ENCODE data around the gene SPDYE18.
"Not testable (repeated sequence)": the region's sequence is repeated elsewhere in the genome, so short reads cannot be mapped to it uniquely, and the experiment has no call there.

DNA sequence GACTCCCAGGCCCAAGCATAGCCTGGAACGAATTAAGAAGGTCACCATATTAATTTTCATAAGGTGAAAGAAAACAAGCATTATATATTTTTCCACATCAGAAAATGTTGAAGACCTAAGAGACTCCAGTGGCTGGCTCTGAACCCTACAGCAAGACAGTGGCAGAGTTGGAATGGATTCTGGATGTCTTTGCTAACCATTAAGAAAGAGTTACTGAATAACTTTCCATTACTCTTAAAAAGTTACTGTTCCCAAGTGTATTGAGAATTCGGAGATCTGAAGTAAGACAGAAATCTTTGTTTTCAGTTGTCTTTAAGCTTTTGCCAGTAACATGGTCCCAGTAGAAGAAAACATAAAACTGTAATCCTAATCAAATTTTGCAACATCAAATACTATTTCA, 29.9 kb upstream of the SPDYE18 start:
- TF ChIP-seq, protein P1, sequence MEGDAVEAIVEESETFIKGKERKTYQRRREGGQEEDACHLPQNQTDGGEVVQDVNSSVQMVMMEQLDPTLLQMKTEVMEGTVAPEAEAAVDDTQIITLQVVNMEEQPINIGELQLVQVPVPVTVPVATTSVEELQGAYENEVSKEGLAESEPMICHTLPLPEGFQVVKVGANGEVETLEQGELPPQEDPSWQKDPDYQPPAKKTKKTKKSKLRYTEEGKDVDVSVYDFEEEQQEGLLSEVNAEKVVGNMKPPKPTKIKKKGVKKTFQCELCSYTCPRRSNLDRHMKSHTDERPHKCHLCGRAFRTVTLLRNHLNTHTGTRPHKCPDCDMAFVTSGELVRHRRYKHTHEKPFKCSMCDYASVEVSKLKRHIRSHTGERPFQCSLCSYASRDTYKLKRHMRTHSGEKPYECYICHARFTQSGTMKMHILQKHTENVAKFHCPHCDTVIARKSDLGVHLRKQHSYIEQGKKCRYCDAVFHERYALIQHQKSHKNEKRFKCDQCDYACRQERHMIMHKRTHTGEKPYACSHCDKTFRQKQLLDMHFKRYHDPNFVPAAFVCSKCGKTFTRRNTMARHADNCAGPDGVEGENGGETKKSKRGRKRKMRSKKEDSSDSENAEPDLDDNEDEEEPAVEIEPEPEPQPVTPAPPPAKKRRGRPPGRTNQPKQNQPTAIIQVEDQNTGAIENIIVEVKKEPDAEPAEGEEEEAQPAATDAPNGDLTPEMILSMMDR (conservative IDR thresholded peaks at IDR 0.05; ENCODE audit: low read depth in 2 of 2), result not testable (repeated sequence)
- not testable (repeated sequence) for TF ChIP-seq POLR2AphosphoS5 (IDR thresholded peaks at IDR 0.05; ENCODE audit: low read depth); EZH2 (IDR thresholded peaks at IDR 0.05; ENCODE audit: low read depth, unreplicated experiment); CREB1 (CRISPR knock-in tag; IDR thresholded peaks at IDR 0.05; ENCODE audit: low read depth); NANOG (IDR thresholded peaks at IDR 0.05; ENCODE audit: borderline replicate concordance); EZH2phosphoT487 (IDR thresholded peaks at IDR 0.05; ENCODE audit: unreplicated experiment); ZNF114 (CRISPR knock-in tag; IDR thresholded peaks at IDR 0.05); JUNB (IDR thresholded peaks at IDR 0.05; ENCODE audit: unreplicated experiment); STAT1 (IDR thresholded peaks at IDR 0.05; ENCODE audit: unreplicated experiment)
- TF ChIP-seq, protein P2, sequence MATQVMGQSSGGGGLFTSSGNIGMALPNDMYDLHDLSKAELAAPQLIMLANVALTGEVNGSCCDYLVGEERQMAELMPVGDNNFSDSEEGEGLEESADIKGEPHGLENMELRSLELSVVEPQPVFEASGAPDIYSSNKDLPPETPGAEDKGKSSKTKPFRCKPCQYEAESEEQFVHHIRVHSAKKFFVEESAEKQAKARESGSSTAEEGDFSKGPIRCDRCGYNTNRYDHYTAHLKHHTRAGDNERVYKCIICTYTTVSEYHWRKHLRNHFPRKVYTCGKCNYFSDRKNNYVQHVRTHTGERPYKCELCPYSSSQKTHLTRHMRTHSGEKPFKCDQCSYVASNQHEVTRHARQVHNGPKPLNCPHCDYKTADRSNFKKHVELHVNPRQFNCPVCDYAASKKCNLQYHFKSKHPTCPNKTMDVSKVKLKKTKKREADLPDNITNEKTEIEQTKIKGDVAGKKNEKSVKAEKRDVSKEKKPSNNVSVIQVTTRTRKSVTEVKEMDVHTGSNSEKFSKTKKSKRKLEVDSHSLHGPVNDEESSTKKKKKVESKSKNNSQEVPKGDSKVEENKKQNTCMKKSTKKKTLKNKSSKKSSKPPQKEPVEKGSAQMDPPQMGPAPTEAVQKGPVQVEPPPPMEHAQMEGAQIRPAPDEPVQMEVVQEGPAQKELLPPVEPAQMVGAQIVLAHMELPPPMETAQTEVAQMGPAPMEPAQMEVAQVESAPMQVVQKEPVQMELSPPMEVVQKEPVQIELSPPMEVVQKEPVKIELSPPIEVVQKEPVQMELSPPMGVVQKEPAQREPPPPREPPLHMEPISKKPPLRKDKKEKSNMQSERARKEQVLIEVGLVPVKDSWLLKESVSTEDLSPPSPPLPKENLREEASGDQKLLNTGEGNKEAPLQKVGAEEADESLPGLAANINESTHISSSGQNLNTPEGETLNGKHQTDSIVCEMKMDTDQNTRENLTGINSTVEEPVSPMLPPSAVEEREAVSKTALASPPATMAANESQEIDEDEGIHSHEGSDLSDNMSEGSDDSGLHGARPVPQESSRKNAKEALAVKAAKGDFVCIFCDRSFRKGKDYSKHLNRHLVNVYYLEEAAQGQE (IDR thresholded peaks at IDR 0.05; ENCODE audit: unreplicated experiment), result not testable (repeated sequence)
- TF ChIP-seq, protein P3, sequence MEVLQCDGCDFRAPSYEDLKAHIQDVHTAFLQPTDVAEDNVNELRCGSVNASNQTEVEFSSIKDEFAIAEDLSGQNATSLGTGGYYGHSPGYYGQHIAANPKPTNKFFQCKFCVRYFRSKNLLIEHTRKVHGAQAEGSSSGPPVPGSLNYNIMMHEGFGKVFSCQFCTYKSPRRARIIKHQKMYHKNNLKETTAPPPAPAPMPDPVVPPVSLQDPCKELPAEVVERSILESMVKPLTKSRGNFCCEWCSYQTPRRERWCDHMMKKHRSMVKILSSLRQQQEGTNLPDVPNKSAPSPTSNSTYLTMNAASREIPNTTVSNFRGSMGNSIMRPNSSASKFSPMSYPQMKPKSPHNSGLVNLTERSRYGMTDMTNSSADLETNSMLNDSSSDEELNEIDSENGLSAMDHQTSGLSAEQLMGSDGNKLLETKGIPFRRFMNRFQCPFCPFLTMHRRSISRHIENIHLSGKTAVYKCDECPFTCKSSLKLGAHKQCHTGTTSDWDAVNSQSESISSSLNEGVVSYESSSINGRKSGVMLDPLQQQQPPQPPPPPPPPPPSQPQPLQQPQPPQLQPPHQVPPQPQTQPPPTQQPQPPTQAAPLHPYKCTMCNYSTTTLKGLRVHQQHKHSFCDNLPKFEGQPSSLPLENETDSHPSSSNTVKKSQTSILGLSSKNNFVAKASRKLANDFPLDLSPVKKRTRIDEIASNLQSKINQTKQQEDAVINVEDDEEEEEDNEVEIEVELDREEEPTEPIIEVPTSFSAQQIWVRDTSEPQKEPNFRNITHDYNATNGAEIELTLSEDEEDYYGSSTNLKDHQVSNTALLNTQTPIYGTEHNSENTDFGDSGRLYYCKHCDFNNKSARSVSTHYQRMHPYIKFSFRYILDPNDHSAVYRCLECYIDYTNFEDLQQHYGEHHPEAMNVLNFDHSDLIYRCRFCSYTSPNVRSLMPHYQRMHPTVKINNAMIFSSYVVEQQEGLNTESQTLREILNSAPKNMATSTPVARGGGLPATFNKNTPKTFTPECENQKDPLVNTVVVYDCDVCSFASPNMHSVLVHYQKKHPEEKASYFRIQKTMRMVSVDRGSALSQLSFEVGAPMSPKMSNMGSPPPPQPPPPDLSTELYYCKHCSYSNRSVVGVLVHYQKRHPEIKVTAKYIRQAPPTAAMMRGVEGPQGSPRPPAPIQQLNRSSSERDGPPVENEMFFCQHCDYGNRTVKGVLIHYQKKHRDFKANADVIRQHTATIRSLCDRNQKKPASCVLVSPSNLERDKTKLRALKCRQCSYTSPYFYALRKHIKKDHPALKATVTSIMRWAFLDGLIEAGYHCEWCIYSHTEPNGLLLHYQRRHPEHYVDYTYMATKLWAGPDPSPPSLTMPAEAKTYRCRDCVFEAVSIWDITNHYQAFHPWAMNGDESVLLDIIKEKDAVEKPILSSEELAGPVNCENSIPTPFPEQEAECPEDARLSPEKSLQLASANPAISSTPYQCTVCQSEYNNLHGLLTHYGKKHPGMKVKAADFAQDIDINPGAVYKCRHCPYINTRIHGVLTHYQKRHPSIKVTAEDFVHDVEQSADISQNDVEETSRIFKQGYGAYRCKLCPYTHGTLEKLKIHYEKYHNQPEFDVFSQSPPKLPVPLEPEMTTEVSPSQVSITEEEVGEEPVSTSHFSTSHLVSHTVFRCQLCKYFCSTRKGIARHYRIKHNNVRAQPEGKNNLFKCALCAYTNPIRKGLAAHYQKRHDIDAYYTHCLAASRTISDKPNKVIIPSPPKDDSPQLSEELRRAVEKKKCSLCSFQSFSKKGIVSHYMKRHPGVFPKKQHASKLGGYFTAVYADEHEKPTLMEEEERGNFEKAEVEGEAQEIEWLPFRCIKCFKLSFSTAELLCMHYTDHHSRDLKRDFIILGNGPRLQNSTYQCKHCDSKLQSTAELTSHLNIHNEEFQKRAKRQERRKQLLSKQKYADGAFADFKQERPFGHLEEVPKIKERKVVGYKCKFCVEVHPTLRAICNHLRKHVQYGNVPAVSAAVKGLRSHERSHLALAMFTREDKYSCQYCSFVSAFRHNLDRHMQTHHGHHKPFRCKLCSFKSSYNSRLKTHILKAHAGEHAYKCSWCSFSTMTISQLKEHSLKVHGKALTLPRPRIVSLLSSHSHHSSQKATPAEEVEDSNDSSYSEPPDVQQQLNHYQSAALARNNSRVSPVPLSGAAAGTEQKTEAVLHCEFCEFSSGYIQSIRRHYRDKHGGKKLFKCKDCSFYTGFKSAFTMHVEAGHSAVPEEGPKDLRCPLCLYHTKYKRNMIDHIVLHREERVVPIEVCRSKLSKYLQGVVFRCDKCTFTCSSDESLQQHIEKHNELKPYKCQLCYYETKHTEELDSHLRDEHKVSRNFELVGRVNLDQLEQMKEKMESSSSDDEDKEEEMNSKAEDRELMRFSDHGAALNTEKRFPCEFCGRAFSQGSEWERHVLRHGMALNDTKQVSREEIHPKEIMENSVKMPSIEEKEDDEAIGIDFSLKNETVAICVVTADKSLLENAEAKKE (CRISPR knock-in tag; IDR thresholded peaks at IDR 0.05), result not testable (repeated sequence)

All from GM23338 (cell line).